ENCODE data around the gene TEF. TPM values are rescaled to one million over a fixed set of nuclear protein-coding genes. Genes with fewer than 3 reads are reported as not detected.

The TEF gene
- total RNA-seq, 1 experiment from 2014 or later, result 12.0 TPM

GRCh38 chr22:41417622-41418390 is 36.1 kb downstream of the TEF start:
- H3K27me3 Mint-ChIP-seq (ENCODE audit: low read depth), result no peaks in the 10 kb centered on the region
- ChIA-PET POLR2A (interaction anchor here (0.6 to 1.7 kb wide), 4 partner anchors 29 to 267 kb away, joined by 3 to 5 read pairs (median 4); partner anchors contain the start of genes ACO2, PHF5A and TOB2), CTCF (interaction anchor here (1.2 to 2.9 kb wide), 3 partner anchors 14 to 109 kb away, joined by 3 to 10 read pairs (median 4); partner anchors contain the start of gene TOB2)
- H3K27ac Mint-ChIP-seq, result peak overlapping the region; percentile 24; the same call in 1 of the 2 replicates
- no peak for TF ChIP-seq ZNF138 (CRISPR knock-in tag; conservative IDR thresholded peaks at IDR 0.05)
- no peak for TF ChIP-seq ZMAT4 (CRISPR knock-in tag; IDR thresholded peaks at IDR 0.05)
- TF ChIP-seq, protein P1, sequence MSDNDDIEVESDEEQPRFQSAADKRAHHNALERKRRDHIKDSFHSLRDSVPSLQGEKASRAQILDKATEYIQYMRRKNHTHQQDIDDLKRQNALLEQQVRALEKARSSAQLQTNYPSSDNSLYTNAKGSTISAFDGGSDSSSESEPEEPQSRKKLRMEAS (CRISPR knock-in tag; IDR thresholded peaks at IDR 0.05), result no peak
- TF ChIP-seq, protein P2, sequence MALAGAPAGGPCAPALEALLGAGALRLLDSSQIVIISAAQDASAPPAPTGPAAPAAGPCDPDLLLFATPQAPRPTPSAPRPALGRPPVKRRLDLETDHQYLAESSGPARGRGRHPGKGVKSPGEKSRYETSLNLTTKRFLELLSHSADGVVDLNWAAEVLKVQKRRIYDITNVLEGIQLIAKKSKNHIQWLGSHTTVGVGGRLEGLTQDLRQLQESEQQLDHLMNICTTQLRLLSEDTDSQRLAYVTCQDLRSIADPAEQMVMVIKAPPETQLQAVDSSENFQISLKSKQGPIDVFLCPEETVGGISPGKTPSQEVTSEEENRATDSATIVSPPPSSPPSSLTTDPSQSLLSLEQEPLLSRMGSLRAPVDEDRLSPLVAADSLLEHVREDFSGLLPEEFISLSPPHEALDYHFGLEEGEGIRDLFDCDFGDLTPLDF (CRISPR knock-in tag; IDR thresholded peaks at IDR 0.05), result no peak
- TF ChIP-seq ESRRA (CRISPR knock-in tag; IDR thresholded peaks at IDR 0.05; ENCODE audit: borderline replicate concordance), result no peak
- no peak for TF ChIP-seq NR2C2 (CRISPR knock-in tag; IDR thresholded peaks at IDR 0.05)
- TF ChIP-seq SOX15 (CRISPR knock-in tag; IDR thresholded peaks at IDR 0.05), result no peak
- TF ChIP-seq, protein P3, sequence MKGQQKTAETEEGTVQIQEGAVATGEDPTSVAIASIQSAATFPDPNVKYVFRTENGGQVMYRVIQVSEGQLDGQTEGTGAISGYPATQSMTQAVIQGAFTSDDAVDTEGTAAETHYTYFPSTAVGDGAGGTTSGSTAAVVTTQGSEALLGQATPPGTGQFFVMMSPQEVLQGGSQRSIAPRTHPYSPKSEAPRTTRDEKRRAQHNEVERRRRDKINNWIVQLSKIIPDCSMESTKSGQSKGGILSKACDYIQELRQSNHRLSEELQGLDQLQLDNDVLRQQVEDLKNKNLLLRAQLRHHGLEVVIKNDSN (CRISPR knock-in tag; IDR thresholded peaks at IDR 0.05), result no peak
- no peak for DNase-seq (ENCODE audit: low spot score)
- H3K4me3 Mint-ChIP-seq, result no peak overlapping the region
- no peak for ATAC-seq
- H3K9me3 Mint-ChIP-seq, result no peaks in the 10 kb centered on the region
- H3K4me1 Mint-ChIP-seq, result peaks cover 9% of the 10 kb centered on the region
- no peaks in the 10 kb centered on the region for H3K36me3 Mint-ChIP-seq

DNA sequence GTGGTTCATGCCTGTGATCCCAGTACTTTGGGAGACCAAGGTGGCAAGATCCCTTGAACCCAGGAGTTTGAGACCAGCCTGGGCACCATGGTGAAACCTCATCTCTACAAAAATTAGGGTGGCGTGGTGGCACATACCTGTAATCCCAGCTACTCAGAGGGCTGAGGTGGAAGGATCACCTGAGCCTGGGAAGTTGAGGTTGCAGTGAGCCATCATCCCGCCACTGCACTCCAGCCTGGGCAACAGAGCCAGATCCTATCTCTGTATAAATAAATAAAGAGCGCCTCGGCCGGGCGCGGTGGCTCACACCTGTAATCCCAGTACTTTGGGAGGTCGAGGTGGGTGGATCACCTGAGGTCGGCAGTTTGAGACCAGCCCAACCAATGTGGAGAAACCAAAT is 37.0 kb downstream of the TEF start:
- DNase-seq (ENCODE audit: low spot score), result no peak
- H3K4me1 Mint-ChIP-seq, result peaks cover 9% of the 10 kb centered on the region
- POLR2A ChIA-PET, result interaction anchor here (1.0 kb wide), 1 partner anchor 50 kb away, joined by 3 read pairs; the partner anchor contains the start of genes ACO2 and PHF5A
- TF ChIP-seq MYBL2 (CRISPR knock-in tag; IDR thresholded peaks at IDR 0.05) (no peak), NR3C1 (CRISPR knock-in tag; conservative IDR thresholded peaks at IDR 0.05; ENCODE audit: low read depth) (no peak), OVOL2 (CRISPR knock-in tag; IDR thresholded peaks at IDR 0.05; ENCODE audit: borderline replicate concordance) (no peak), USF2 (CRISPR knock-in tag; IDR thresholded peaks at IDR 0.05) (no peak), GABPB1 (CRISPR knock-in tag; IDR thresholded peaks at IDR 0.05) (no peak), NFATC4 (CRISPR knock-in tag; IDR thresholded peaks at IDR 0.05) (no peak), FOXK1 (CRISPR knock-in tag; IDR thresholded peaks at IDR 0.05) (no peak), AFF4 (CRISPR knock-in tag; IDR thresholded peaks at IDR 0.05; ENCODE audit: borderline replicate concordance) (no peak)
- TF ChIP-seq, protein P4, sequence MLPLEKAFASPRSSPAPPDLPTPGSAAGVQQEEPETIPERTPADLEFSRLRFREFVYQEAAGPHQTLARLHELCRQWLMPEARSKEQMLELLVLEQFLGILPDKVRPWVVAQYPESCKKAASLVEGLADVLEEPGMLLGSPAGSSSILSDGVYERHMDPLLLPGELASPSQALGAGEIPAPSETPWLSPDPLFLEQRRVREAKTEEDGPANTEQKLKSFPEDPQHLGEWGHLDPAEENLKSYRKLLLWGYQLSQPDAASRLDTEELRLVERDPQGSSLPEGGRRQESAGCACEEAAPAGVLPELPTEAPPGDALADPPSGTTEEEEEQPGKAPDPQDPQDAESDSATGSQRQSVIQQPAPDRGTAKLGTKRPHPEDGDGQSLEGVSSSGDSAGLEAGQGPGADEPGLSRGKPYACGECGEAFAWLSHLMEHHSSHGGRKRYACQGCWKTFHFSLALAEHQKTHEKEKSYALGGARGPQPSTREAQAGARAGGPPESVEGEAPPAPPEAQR (CRISPR knock-in tag; IDR thresholded peaks at IDR 0.05), result no peak
- TF ChIP-seq, protein P5, sequence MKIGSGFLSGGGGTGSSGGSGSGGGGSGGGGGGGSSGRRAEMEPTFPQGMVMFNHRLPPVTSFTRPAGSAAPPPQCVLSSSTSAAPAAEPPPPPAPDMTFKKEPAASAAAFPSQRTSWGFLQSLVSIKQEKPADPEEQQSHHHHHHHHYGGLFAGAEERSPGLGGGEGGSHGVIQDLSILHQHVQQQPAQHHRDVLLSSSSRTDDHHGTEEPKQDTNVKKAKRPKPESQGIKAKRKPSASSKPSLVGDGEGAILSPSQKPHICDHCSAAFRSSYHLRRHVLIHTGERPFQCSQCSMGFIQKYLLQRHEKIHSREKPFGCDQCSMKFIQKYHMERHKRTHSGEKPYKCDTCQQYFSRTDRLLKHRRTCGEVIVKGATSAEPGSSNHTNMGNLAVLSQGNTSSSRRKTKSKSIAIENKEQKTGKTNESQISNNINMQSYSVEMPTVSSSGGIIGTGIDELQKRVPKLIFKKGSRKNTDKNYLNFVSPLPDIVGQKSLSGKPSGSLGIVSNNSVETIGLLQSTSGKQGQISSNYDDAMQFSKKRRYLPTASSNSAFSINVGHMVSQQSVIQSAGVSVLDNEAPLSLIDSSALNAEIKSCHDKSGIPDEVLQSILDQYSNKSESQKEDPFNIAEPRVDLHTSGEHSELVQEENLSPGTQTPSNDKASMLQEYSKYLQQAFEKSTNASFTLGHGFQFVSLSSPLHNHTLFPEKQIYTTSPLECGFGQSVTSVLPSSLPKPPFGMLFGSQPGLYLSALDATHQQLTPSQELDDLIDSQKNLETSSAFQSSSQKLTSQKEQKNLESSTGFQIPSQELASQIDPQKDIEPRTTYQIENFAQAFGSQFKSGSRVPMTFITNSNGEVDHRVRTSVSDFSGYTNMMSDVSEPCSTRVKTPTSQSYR (CRISPR knock-in tag; IDR thresholded peaks at IDR 0.05), result no peak

More for the DNA sequence above, 37.0 kb downstream of the TEF start:
- no peak overlapping the region for H3K4me3 Mint-ChIP-seq
- H3K9me3 Mint-ChIP-seq, result no peaks in the 10 kb centered on the region
- no peaks in the 10 kb centered on the region for H3K27me3 Mint-ChIP-seq (ENCODE audit: low read depth)
- H3K36me3 Mint-ChIP-seq, result no peaks in the 10 kb centered on the region
- CTCF ChIA-PET, result interaction anchor here (1.2 to 2.9 kb wide), 3 partner anchors 15 to 108 kb away, joined by 3 to 10 read pairs (median 4); partner anchors contain the start of gene TOB2
- ATAC-seq, result no peak
- 0 out of 2 replicates have a peak overlapping the region, but pooled peaks have one; percentile 24 for H3K27ac Mint-ChIP-seq

Data from WTC11 (cell line).